LNCaP clone FGC (cell line): ENCODE results near the gene GUCA2B.

Experiments
- DNase-seq: peaks from one replicate; pipeline ENCODE4 v3.0.0-alpha.2; 2011; ENCODE audit warnings: low read depth
- H3K4me3 ChIP-seq: 2 replicates; pipeline ENCODE4 v1.5.1; 2011; ENCODE audit warnings: mild to moderate bottlenecking, low read depth, low read length, control low read depth
- TF ChIP-seq, protein P1 (sequence below): IDR thresholded peaks from 2 replicates; pipeline ENCODE4 v1.5.1; 2012; ENCODE audit warnings: mild to moderate bottlenecking; ENCODE audit not compliant: control insufficient read depth, insufficient read depth; ENCODE audit errors: extremely low read depth

GUCA2B gene

DNA sequence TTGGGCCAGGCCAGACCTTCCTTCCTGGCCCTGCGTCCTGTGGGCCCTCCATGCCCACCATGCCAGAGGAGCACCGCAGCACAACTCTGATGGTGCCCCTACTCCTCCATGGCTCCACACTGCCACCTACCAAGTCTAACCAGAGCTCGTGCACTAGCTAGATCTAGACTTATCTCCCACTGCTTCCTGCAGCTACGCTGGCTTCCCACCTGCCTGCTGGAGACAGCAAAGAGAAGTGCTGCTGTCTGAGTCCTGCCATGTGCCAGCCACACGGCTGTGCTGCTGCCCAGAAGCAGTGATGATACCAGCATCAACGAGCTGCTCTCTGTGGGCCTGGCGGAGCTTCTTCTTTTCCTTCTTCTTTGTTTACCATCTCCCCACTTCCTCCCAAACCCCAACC is 4.5 kb downstream of the GUCA2B start:
- TF ChIP-seq, protein P1, sequence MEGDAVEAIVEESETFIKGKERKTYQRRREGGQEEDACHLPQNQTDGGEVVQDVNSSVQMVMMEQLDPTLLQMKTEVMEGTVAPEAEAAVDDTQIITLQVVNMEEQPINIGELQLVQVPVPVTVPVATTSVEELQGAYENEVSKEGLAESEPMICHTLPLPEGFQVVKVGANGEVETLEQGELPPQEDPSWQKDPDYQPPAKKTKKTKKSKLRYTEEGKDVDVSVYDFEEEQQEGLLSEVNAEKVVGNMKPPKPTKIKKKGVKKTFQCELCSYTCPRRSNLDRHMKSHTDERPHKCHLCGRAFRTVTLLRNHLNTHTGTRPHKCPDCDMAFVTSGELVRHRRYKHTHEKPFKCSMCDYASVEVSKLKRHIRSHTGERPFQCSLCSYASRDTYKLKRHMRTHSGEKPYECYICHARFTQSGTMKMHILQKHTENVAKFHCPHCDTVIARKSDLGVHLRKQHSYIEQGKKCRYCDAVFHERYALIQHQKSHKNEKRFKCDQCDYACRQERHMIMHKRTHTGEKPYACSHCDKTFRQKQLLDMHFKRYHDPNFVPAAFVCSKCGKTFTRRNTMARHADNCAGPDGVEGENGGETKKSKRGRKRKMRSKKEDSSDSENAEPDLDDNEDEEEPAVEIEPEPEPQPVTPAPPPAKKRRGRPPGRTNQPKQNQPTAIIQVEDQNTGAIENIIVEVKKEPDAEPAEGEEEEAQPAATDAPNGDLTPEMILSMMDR: no peak
- no peak overlapping the region for H3K4me3 ChIP-seq
- no peak for DNase-seq

DNA sequence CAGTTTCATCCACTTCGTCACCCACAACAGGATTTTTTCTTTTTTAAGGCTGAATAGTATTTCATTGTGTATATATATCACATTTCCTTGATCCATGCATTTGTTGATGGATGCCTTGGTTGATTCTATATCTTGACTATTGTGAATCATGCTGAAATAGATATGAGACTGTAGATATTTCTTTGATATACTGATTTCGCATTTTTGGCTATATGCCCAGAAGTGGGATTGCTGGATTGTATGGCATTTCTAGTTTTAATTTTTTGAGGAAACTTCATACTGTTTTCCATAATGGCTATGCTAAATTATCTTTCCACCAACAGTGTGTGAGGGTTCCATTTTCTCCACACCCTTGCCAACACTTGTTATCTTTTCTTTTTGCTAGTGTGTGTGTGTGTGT is 5.0 kb downstream of the GUCA2B start:
- no peak for DNase-seq
- H3K4me3 ChIP-seq: no peak overlapping the region
- TF ChIP-seq, protein P1: no peak

DNA sequence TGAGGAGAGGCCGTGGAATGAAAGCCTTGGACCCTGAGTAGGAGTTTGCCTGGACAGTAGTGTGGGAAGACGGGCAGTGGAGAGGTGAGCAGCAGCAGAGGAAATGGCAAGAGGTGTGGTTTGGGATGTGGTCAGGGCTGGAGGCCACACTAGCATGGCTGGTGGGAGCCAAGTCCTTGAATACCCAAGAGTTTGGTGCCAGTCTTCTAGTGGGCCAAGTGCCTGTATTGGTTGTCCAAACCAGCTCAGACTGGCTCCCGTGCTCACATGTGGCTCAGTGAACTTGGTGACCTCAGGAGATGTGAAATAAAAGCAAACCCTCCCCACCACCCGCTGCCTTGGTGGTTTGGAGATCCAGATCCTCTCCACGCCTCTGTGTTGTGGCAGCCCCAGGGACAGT is 9.0 kb downstream of the GUCA2B start:
- H3K4me3 ChIP-seq: no peak overlapping the region
- TF ChIP-seq, protein P1: no peak
- DNase-seq: no peak

DNA sequence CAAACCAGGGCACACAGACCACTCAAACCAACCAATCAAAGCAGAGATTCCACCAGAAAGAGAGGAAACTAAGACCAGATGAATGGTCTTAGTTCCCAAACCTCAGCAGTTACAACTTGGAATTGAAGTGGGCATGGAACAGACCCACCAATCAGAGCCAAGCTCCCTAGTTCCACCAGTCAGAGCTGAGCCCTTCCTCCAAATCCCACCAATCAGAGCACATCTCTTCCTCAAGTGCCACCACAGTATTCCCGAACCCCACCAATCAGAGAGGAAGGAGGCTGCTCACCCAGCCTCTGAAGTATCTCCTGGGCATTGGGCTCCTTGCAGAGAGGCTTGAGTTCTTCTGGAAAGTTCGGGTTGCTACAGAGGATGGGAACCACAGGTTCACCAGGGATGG is 9.9 kb downstream of the GUCA2B start:
- H3K4me3 ChIP-seq: no peak overlapping the region
- TF ChIP-seq, protein P1: no peak
- DNase-seq: no peak

DNA sequence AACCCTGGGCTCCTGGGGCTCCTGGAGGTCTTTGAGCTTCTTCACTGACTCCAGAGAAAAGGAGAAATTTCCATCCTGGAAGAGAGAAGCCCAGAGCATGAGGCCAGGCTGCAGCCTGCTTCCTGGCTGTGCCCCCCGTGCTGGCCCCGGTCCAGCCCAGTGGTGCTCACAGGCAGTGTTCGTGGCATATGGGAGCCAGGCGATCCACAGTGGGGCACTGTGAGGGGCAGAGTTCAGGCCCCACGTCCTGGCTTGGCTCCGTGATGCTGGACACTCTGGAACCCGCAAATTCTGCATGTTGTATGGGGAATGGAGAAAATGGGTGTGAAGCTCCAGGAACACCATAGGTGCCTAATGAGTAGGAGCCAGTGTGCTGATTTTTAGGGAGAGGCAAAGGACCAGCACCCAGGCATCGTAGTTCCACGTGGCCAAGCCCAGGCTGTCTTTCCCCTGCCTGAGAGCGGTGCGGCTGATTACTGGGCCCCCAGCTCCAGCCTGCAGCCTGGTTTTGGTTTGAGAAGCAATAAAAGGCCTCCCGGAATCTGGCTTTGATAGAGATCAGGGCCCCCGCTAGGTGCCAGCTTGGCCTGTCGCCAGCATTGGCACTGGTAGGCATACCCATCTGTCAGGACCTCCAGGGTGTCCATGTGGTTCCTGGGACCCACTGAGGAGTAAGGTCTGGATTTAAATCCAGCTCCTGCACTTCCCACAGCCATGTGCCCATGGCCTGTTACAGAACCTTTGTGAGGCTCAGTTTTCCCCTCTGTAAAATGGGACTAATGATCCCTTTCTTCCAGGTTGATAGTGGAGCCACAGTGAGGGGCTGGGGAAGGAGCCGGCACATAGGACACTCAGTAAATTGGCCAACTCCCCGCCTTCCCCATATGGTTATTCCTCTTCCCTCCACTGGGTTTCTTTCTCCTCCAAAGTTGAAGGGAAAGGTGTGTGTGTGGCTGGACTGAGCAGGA is 10.6 kb downstream of the GUCA2B start:
- DNase-seq: no peak
- TF ChIP-seq, protein P1: no peak
- H3K4me3 ChIP-seq: no peak overlapping the region

DNA sequence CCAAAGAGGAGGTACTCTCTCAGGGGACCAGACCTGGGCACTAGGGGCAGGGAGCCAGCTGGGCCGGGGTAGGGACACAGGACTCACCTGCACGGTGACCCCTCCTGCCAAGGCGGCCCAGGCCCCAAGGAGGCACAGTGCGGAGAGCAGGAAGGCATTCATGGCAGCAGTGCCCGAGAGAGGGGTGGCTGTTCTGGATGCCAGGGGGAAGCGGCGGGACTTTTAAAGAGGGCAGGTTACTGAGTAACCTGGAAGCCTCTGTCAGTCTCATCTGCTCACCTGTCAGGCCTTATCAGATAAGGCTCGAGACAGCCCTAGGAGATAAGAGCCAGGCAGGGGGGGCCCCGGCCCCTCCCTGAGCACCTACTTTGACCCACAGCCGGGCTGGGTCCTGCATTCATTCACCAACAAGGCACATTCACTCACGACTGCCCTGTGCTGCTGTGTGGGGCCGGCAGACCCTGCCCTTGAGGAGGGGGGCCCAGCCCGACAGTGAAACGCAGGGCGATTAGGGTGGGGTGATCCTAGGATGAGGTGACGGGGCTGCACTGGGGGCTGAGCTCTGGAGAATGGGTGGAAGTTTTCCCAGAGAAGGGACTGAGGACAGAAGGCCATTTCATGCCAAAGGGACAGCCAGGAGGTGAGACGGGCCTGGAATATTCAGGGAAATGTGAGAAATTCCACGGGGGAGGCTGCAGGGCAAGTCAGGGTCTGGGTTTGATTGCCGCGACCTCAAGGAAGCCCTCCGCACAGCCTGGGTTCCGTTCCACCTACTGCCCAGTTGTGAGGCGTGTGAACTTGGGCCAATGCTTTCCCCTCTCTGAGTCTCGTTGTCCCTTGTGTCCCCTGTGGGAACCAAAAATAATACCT is 11.6 kb downstream of the GUCA2B start, which contains the start of gene GUCA2A:
GUCA2A (minus strand) TSS at position 195 of the 870 bp plus-strand sequence; CDS start at position 162, 33 bp downstream.
- no peak for DNase-seq
- TF ChIP-seq, protein P1: no peak
- H3K4me3 ChIP-seq: no peak within 1 kb of the TSS
